Adipocyte (in vitro differentiated cells): ENCODE results near the gene BACH2.

Source experiments
- DNase-seq: peaks from one replicate; pipeline ENCODE4 v3.0.0-alpha.2; 2015; ENCODE audit warnings: low read depth
- H3K27me3 ChIP-seq: replicated peaks from 2 replicates; pipeline ENCODE4 v1.7.0; 2013; ENCODE audit warnings: mild to moderate bottlenecking, low read length, moderate library complexity; ENCODE audit not compliant: control insufficient read depth, insufficient read depth
- H3K36me3 ChIP-seq: 2 replicates; pipeline ENCODE4 v1.7.0; 2013; ENCODE audit warnings: low read length, mild to moderate bottlenecking, moderate library complexity; ENCODE audit not compliant: control insufficient read depth, insufficient read depth, severe bottlenecking
- H3K4me1 ChIP-seq: 2 replicates; pipeline ENCODE4 v1.7.0; 2013; ENCODE audit warnings: mild to moderate bottlenecking, low read length, moderate library complexity; ENCODE audit not compliant: control insufficient read depth, insufficient read depth
- H3K4me3 ChIP-seq: 2 replicates; pipeline ENCODE4 v1.7.0; 2013; ENCODE audit warnings: mild to moderate bottlenecking, low read length, moderate library complexity
- H3K9ac ChIP-seq: 2 replicates; pipeline ENCODE4 v1.7.0; 2013; ENCODE audit warnings: mild to moderate bottlenecking, low read length, moderate library complexity
- H3K9me3 ChIP-seq: 2 replicates; pipeline ENCODE4 v1.7.0; 2013; ENCODE audit warnings: mild to moderate bottlenecking, low read length, moderate library complexity; ENCODE audit not compliant: control insufficient read depth

The BACH2 gene

DNA sequence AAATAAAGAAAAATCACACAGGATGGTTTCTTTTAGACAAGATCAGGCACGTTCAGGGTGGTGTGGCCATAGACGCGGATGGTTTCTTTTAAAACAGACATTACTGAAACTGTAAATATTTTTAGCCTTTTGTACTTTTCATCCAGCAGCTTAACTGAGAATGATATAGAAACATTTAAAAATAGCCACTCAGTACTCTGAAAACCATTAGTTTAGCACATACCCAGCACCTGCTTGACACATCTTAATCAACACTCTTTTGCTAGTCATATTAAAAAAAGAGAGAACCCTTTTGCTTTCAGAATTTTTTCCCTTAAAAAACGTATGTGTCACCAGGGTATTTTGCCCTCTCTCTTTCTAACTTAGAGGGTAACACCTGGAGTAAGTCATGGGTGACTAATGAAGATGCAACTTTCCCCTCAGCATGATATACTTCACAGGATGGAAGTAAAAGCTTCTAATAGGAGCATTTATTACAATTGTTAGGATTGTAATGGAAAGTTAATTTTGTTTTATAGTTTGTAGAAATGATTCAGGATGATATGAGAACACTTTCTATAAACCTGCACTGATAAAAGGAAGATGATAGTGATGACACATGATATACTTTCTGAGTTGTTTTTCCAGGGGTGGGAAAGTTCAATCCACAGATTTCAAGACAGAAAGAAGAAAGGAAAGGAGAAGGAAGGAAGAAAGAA, 45.2 kb downstream of the BACH2 start:
- no peak overlapping the region for H3K9ac ChIP-seq
- no peaks in the 10 kb centered on the region for H3K27me3 ChIP-seq
- no peak for DNase-seq
- no peaks in the 10 kb centered on the region for H3K4me1 ChIP-seq
- no peaks in the 10 kb centered on the region for H3K9me3 ChIP-seq
- no peak overlapping the region for H3K4me3 ChIP-seq
- no peaks in the 10 kb centered on the region for H3K36me3 ChIP-seq

DNA sequence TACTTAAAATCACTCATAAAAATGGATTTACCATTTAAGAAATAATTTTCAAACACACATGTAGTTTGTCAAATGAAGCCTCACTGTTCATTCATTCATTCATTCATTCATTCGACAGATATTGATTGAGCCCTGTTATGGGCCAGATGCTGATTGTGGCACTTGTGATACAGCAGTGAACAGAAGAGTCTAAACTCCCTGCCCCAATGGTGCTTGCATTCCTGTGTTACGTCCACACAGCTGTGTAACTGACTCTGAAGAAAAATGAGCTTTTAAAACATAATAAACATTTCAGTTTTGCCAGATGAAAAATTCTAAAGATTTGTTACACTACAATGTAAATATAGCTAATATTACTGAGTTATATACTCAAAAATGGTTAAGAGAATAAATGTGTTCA, 46.2 kb downstream of the BACH2 start:
- Histone ChIP-seq H3K4me1 (no peaks in the 10 kb centered on the region), H3K9me3 (no peaks in the 10 kb centered on the region), H3K4me3 (no peak overlapping the region), H3K27me3 (no peaks in the 10 kb centered on the region), H3K36me3 (no peaks in the 10 kb centered on the region), H3K9ac (no peak overlapping the region)
- no peak for DNase-seq

- Histone ChIP-seq H3K9me3 (no peaks in the 10 kb centered on the region), H3K36me3 (no peaks in the 10 kb centered on the region), H3K9ac (no peak overlapping the region), H3K4me1 (no peaks in the 10 kb centered on the region), H3K4me3 (no peak overlapping the region), H3K27me3 (no peaks in the 10 kb centered on the region)
- no peak for DNase-seq
These were observed 47.2 kb downstream of the BACH2 start for GRCh38 chr6:90249458-90249857.

DNA sequence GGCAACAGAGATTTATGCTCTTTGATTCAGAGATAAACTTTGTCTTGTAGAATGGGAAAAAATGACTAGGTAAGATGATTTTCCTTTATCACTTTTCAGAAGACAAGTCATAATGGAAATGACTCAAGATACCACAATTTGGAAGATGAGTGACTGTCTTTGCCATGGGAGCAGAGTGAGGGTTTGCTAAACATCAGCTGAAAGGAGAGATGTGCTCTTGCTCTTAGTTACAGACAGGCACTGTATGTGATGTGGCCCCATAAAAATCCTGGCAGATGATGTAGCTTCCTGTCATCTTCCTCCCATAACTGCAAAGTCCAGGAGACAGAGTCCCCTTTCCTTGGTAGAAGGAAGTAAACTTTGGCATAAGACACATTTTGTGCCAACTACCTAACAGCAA, 47.6 kb downstream of the BACH2 start:
- Histone ChIP-seq H3K4me1 (no peaks in the 10 kb centered on the region), H3K9me3 (no peaks in the 10 kb centered on the region), H3K27me3 (no peaks in the 10 kb centered on the region), H3K9ac (no peak overlapping the region), H3K36me3 (no peaks in the 10 kb centered on the region), H3K4me3 (no peak overlapping the region)
- DNase-seq = no peak

DNA sequence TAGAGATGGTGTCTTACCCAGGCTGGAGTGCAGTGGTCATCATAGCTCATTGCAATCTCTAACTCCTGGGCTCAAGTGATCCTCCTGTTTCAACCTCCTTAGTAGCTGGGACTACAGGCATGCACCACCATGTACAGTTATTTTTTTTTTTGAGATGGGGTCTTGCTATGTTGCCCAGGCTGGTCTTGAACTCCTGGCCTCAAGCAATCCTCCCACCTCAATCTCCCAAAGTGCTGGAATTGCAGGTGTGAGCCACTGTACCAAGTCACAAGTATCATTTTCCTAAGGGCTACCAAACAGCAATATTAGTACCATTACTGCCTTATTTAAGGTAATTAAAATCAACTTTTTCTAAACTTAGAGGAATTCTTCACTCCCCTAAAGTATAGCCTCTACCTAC, 49.4 kb downstream of the BACH2 start:
- Histone ChIP-seq H3K27me3 (no peaks in the 10 kb centered on the region), H3K36me3 (no peaks in the 10 kb centered on the region), H3K9ac (no peak overlapping the region), H3K4me3 (no peak overlapping the region), H3K9me3 (no peaks in the 10 kb centered on the region), H3K4me1 (no peaks in the 10 kb centered on the region)
- DNase-seq = no peak

DNA sequence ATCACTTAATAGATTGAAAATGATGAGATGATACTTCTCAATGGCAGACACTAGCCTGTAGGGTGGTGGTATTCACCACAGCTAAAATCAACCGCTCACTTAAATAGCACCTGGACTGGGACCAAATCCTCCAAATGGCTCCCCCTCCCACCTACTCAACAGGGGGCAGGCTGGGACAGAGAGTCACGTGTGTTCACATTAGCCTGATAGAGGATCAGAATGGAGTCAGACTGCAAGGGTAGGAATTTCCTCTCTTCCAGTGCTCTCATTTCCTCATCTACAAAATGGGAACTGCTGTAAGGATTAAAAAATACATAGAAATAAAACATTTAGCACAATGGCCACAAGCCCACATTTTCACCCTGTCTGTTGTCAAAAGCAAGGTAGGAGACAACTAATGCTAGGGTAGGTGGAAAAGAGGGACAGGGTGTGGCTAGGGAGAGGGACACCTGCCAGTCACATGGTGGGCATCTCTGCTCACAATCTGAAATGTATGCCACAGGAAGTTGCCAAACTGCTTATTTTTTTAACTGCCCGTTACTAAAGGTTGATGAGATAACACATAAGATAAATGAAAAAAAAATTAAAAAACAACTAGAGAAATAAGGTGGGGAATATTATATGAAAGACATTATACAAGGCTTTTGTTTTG, 55.3 kb downstream of the BACH2 start:
- DNase-seq = no peak
- Histone ChIP-seq H3K36me3 (no peaks in the 10 kb centered on the region), H3K4me1 (no peaks in the 10 kb centered on the region), H3K9ac (no peak overlapping the region), H3K27me3 (no peaks in the 10 kb centered on the region), H3K9me3 (no peaks in the 10 kb centered on the region), H3K4me3 (no peak overlapping the region)

DNA sequence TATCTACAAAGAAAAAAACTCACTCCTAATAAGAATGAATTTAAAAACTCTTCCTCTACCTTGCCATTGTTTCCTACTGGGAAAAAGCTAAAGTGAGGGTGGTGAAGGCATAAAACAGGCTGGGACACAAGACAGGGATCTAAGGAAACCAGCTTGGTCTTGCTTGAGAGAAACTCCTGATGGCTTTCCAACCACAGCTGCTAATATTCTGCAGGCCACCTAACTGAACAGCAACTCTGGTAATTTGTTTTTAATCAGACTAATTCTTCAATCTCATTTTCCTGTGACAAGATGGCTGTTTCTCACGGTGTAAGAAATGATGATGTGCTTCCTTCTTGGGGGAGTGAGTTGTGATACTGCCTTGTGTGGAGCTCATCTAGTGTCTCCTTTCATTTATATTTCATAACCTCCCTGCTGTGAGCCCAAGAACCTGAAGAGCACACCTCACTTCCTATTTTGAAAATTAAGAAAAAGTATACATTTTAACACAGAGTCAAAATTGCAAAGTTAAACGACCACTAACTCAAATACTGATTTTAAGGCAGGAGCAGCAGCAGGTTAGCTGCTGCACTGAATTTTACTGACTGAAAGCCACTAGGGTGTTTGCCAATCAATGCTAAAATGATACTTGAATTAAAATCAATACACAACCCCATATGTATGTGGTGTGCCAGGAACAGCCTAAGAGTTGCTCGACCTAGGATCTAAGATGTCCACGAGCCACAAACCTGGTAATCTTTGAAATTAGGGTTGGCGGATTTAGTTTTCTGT, 58.0 kb downstream of the BACH2 start:
- Histone ChIP-seq H3K9ac (no peak overlapping the region), H3K36me3 (no peaks in the 10 kb centered on the region), H3K27me3 (no peaks in the 10 kb centered on the region), H3K4me3 (no peak overlapping the region), H3K4me1 (no peaks in the 10 kb centered on the region), H3K9me3 (no peaks in the 10 kb centered on the region)
- DNase-seq = no peak

DNA sequence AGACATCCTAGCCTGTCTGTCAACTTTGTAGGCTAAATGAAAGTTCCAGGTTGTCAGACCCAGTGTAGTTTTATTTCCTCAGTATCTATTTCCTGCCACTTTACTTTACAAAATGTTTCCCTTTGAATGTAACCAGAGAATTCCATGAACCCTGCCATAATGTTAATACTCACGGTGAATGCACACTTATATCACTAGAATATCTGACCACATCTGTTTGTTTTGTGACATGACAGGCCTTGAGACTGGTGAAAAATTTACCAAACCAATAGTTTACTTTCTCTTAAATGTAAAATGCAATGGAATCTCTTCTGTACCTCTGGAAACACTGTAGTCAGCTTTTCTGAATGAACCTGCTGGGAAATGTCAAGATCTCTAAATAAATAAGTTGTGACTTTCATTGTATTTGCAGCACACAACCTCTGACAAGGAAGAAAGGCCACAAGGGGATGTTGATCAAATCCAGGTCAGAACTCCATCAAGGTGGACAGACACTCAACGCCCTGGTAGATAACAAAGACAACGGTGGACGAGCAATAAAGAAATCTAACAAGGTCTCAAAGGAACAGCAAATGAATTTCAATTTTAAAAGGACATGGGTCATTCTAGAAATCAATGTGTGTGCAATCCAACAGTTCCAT, 59.2 kb downstream of the BACH2 start:
- H3K9me3 ChIP-seq = no peaks in the 10 kb centered on the region
- H3K9ac ChIP-seq = no peak overlapping the region
- no peaks in the 10 kb centered on the region for H3K36me3 ChIP-seq
- no peaks in the 10 kb centered on the region for H3K4me1 ChIP-seq
- no peak overlapping the region for H3K4me3 ChIP-seq
- no peaks in the 10 kb centered on the region for H3K27me3 ChIP-seq
- no peak for DNase-seq

- Histone ChIP-seq H3K4me3 (no peak overlapping the region), H3K36me3 (no peaks in the 10 kb centered on the region), H3K4me1 (no peaks in the 10 kb centered on the region), H3K9ac (no peak overlapping the region), H3K9me3 (no peaks in the 10 kb centered on the region), H3K27me3 (no peaks in the 10 kb centered on the region)
- DNase-seq = no peak
These were observed 62.6 kb downstream of the BACH2 start for GRCh38 chr6:90233994-90234393.

GRCh38 chr6:90233213-90233612, 63.4 kb downstream of the BACH2 start:
- Histone ChIP-seq H3K9me3 (no peaks in the 10 kb centered on the region), H3K9ac (no peak overlapping the region), H3K4me3 (no peak overlapping the region), H3K27me3 (no peaks in the 10 kb centered on the region), H3K4me1 (no peaks in the 10 kb centered on the region), H3K36me3 (no peaks in the 10 kb centered on the region)
- DNase-seq = no peak

- no peak for DNase-seq
- H3K4me1 ChIP-seq = no peaks in the 10 kb centered on the region
- no peaks in the 10 kb centered on the region for H3K9me3 ChIP-seq
- no peaks in the 10 kb centered on the region for H3K27me3 ChIP-seq
- no peak overlapping the region for H3K4me3 ChIP-seq
- no peaks in the 10 kb centered on the region for H3K36me3 ChIP-seq
- H3K9ac ChIP-seq = no peak overlapping the region
These were observed 64.8 kb downstream of the BACH2 start for GRCh38 chr6:90231798-90232197.
